Spleen (tissue), 11 donors: ENCODE measurements around the gene NPIPA1. TPM values are rescaled to one million over a fixed set of nuclear protein-coding genes. Genes with fewer than 3 reads are reported as not detected.
"Not testable (repeated sequence)": the region's sequence is repeated elsewhere in the genome, so short reads cannot be mapped to it uniquely, and the experiment has no call there.

Experiments used
- DNase-seq: peaks from one replicate; pipeline ENCODE4 v3.0.0-alpha.2; 2020
- H3K27ac ChIP-seq, 8 donors: fragments of 200-600 bp; sonication (generic) in 7 of 8; 1 replicate in 4 of 8; 2 replicates in 4 of 8; pipeline versions ENCODE4 v1.5.0 to v1.8.0; 2016 to 2021; ENCODE audit warnings: inconsistent platforms in 4 of 8, mild to moderate bottlenecking in 4 of 8, moderate library complexity in 1 of 8
- H3K27me3 ChIP-seq, 7 donors: fragments of 200-600 bp; sonication (generic) in 6 of 7; replicated peaks in 1 of 7; 1 replicate in 4 of 7; 2 replicates in 3 of 7; pipeline versions ENCODE4 v1.5.0 to v1.8.0; 2016 to 2021; ENCODE audit warnings: inconsistent platforms in 3 of 7, mild to moderate bottlenecking in 1 of 7
- H3K36me3 ChIP-seq, 6 donors: fragments of 200-600 bp; sonication (generic) in 5 of 6; 1 replicate in 4 of 6; 2 replicates in 2 of 6; pipeline versions ENCODE4 v1.5.0 to v1.8.0; 2016 to 2021; ENCODE audit warnings: inconsistent platforms in 2 of 6
- H3K4me1 ChIP-seq, 6 donors: fragments of 200-600 bp; sonication (generic) in 5 of 6; 1 replicate in 3 of 6; 2 replicates in 3 of 6; pipeline versions ENCODE4 v1.5.0 to v1.8.0; 2016 to 2021; ENCODE audit warnings: inconsistent platforms in 3 of 6
- H3K4me3 ChIP-seq, 8 donors: fragments of 200-600 bp; sonication (generic) in 7 of 8; 1 replicate in 4 of 8; 2 replicates in 4 of 8; pipeline versions ENCODE4 v1.5.0 to v1.8.0; 2016 to 2021; ENCODE audit warnings: inconsistent platforms in 4 of 8, mild to moderate bottlenecking in 4 of 8, moderate library complexity in 2 of 8
- H3K9me3 ChIP-seq, 8 donors: fragments of 200-600 bp; sonication (generic) in 7 of 8; 1 replicate in 4 of 8; 2 replicates in 4 of 8; pipeline versions ENCODE4 v1.5.0 to v1.8.0; 2016 to 2021; ENCODE audit warnings: inconsistent platforms in 4 of 8
- CTCF ChIP-seq, 11 experiments: fragments of 200-600 bp in 7 of 11; fragments of 450-650 bp in 4 of 11; sonication (generic) in 4 of 11; IDR thresholded peaks in 8 of 11; conservative IDR thresholded peaks in 3 of 11; 1 replicate in 7 of 11; 2 replicates in 4 of 11; pipeline versions ENCODE4 v1.4.0 to v1.8.0; 2016 to 2021; ENCODE audit warnings: antibody characterized with exemption in 11 of 11, inconsistent platforms in 4 of 11, mild to moderate bottlenecking in 1 of 11
- POLR2A ChIP-seq, 3 donors: fragments of 450-650 bp; IDR thresholded peaks; one replicate each; pipeline ENCODE4 v1.5.1; 2017; ENCODE audit warnings: antibody characterized with exemption in 3 of 3, mild to moderate bottlenecking in 1 of 3
- POLR2AphosphoS5 ChIP-seq, 3 donors: sonication (generic); formaldehyde crosslinking; IDR thresholded peaks; one replicate each; pipeline ENCODE4 v1.5.1; 2017; ENCODE audit warnings: antibody characterized with exemption in 3 of 3
- WGBS, 5 donors: extraction: QIAGEN DNeasy Blood & Tissue Kit in 3 of 5; methylation state at CpG; one replicate each; pipeline versions ENCODE4 v1.1.5 to v1.1.7; 2013 to 2018; 5-methylcytosine and 5-hydroxymethylcytosine counted together
- intact Hi-C: fragments of 100-400 bp; cut with DNase I; formaldehyde crosslinking; loops from one replicate; pipeline ENCODE4 v1.15.0; 2023; ENCODE audit warnings: low total_unique reads
- polyA plus RNA-seq, 3 donors: library from polyadenylated mRNA; stranded (reverse); fragments of 200-250 nt; gene quantifications; one replicate each; pipeline ENCODE4 v1.2.1, GENCODE V29; 2013
- total RNA-seq, 7 donors: library from RNA; depleted of rRNA in 3 of 7; stranded (reverse); fragments of >200 nt in 3 of 7; fragmentation: NEBNext Ultra II Directional in 4 of 7; extraction: Animal tissue kit (Norgen Biotek cat#: 25700) in 4 of 7; gene quantifications; one replicate each; pipeline versions ENCODE4 v1.1.0 to v1.2.1, GENCODE V29; 2016 to 2021
- donor health status: healthy with polysubstance abuse.
- donor health status: DM: no; HTN: no; CAD: no; lungs with moderate emphysema.
- donor health status: DM: no; HTN: no; CAD: no.
- donor health status: Bipolar disorder and iron deficiency.
- donor health status: healthy.
- donor health status: DM: no; HTN: no; CAD: no.
- donor health status: DM: yes; HTN: yes; CAD: no.

Gene NPIPA1
- total and polyA plus RNA-seq, 10 donors, result 56.4 to 119 (median 70.7) TPM

- DNase-seq, H3K27ac ChIP-seq, H3K27me3 ChIP-seq, intact Hi-C loops, H3K4me3 ChIP-seq, H3K9me3 ChIP-seq, H3K4me1 ChIP-seq: not testable (repeated sequence)
- WGBS, 5 donors, result 80 to 97% (median 89%) methylated on average over 16 to 19 of the region's 26 CpGs; no CpG with 5 or more reads in 1 of the 5 donors
- H3K36me3 ChIP-seq, result peaks cover 0 to 13% (median 1%) of the 10 kb centered on the region in 6 donors
Observed at GRCh38 chr16:14929176-14929575, 8.1 kb upstream of the NPIPA1 start.

- DNase-seq, H3K27ac ChIP-seq, H3K27me3 ChIP-seq, H3K4me1 ChIP-seq, H3K4me3 ChIP-seq, intact Hi-C loops, H3K9me3 ChIP-seq: not testable (repeated sequence)
- 88 to 96% (median 92%) methylated on average over 5 to 10 of the region's 25 CpGs; no CpG with 5 or more reads in 2 of the 5 donors for whole genome bisulfite sequencing, 5 donors
- H3K36me3 ChIP-seq, result peaks cover 0 to 15% (median 1%) of the 10 kb centered on the region in 6 donors
Observed at GRCh38 chr16:14930246-14930645, 7.0 kb upstream of the NPIPA1 start.

GRCh38 chr16:14930971-14931370, 6.3 kb upstream of the NPIPA1 start:
- intact Hi-C loops, DNase-seq, H3K4me1 ChIP-seq, H3K27ac ChIP-seq, H3K27me3 ChIP-seq, H3K9me3 ChIP-seq, H3K4me3 ChIP-seq: not testable (repeated sequence)
- 91 to 95% (median 92%) methylated on average over 5 to 9 of the region's 19 CpGs; no CpG with 5 or more reads in 2 of the 5 donors for WGBS, 5 donors
- H3K36me3 ChIP-seq, result peaks cover 0 to 17% (median 1%) of the 10 kb centered on the region in 6 donors
- peak in 1 of 3 donors; percentile 20 for TF ChIP-seq POLR2AphosphoS5 (IDR thresholded peaks at IDR 0.05)

GRCh38 chr16:14932581-14933375, 4.5 kb upstream of the NPIPA1 start:
- DNase-seq, result not testable (repeated sequence)
- WGBS, 5 donors, result 91 to 96% (median 93%) methylated on average over 3 to 29 of the region's 47 CpGs; no CpG with 5 or more reads in 1 of the 5 donors

GRCh38 chr16:14937994-14938393, 751 bp downstream of the NPIPA1 start:
- H3K27me3 ChIP-seq, H3K4me1 ChIP-seq, H3K9me3 ChIP-seq, DNase-seq, intact Hi-C loops, H3K27ac ChIP-seq, H3K4me3 ChIP-seq, H3K36me3 ChIP-seq: not testable (repeated sequence)
- 55 to 96% (median 78%) methylated on average over 6 of the region's 9 CpGs; no CpG with 5 or more reads in 1 of the 5 donors for WGBS, 5 donors

More at GRCh38 chr16:14932581-14933375, 4.5 kb upstream of the NPIPA1 start:
- intact Hi-C loops, H3K4me3 ChIP-seq, H3K9me3 ChIP-seq, H3K27me3 ChIP-seq, H3K4me1 ChIP-seq, H3K27ac ChIP-seq: not testable (repeated sequence)
- H3K36me3 ChIP-seq, result peaks cover 0 to 17% (median 1%) of the 10 kb centered on the region in 6 donors

GRCh38 chr16:14942686-14943085, 5.4 kb downstream of the NPIPA1 start:
- H3K36me3 ChIP-seq, intact Hi-C loops: not testable (repeated sequence)
- WGBS, 5 donors, result 32 to 68% (median 46%) methylated on average over 3 of the region's 3 CpGs

GRCh38 chr16:14955546-14956231, 18.4 kb downstream of the NPIPA1 start:
- intact Hi-C loops, result no loop called here
- Histone ChIP-seq H3K27ac (no peak overlapping the region), H3K9me3 (no peaks in the 10 kb centered on the region), H3K27me3 (no peaks in the 10 kb centered on the region), H3K4me1 (no peaks in the 10 kb centered on the region), H3K4me3 (no peak overlapping the region), H3K36me3 (no peaks in the 10 kb centered on the region)
- TF ChIP-seq POLR2A (IDR thresholded peaks at IDR 0.05) (no peak), POLR2AphosphoS5 (IDR thresholded peaks at IDR 0.05) (no peak), CTCF (IDR thresholded peaks at IDR 0.05 in 8 of 11, conservative IDR thresholded peaks at IDR 0.05 in 3 of 11) (no peak)
- DNase-seq, result no peak
- 85 to 96% (median 90%) methylated on average over 16 of the region's 16 CpGs for WGBS, 5 donors

More at GRCh38 chr16:14942686-14943085, 5.4 kb downstream of the NPIPA1 start:
- H3K27ac ChIP-seq, DNase-seq, H3K4me3 ChIP-seq, H3K9me3 ChIP-seq, H3K27me3 ChIP-seq, H3K4me1 ChIP-seq: not testable (repeated sequence)
